Ascending aorta (tissue), 2 donors: ENCODE results near the gene SRP68. TPM values are rescaled to one million over a fixed set of nuclear protein-coding genes. Genes with fewer than 3 reads are reported as not detected.

Source experiments
- DNase-seq, 2 donors: peaks; one replicate each; pipeline ENCODE4 v3.0.0-alpha.2; 2019; ENCODE audit warnings: low spot score in 2 of 2
- H3K27ac ChIP-seq, 2 donors: fragments of 200-600 bp; sonication (generic); one replicate each; pipeline ENCODE4 v1.5.1; 2016 to 2017; ENCODE audit warnings: mild to moderate bottlenecking in 1 of 2
- H3K27me3 ChIP-seq: fragments of 200-600 bp; sonication (generic); one replicate; pipeline ENCODE4 v1.5.1; 2017
- H3K36me3 ChIP-seq, 2 donors: fragments of 200-600 bp; sonication (generic); one replicate each; pipeline ENCODE4 v1.5.1; 2016
- H3K4me1 ChIP-seq, 2 donors: fragments of 200-600 bp; sonication (generic); one replicate each; pipeline ENCODE4 v1.5.1; 2016 to 2017; ENCODE audit warnings: mild to moderate bottlenecking in 1 of 2
- H3K4me3 ChIP-seq, 2 donors: fragments of 200-600 bp; sonication (generic); one replicate each; pipeline ENCODE4 v1.5.1; 2016 to 2017; ENCODE audit warnings: mild to moderate bottlenecking in 1 of 2
- H3K9me3 ChIP-seq, 2 donors: fragments of 200-600 bp; sonication (generic); one replicate each; pipeline ENCODE4 v1.5.1; 2016
- intact Hi-C: fragments of 100-400 bp; cut with DNase I; formaldehyde crosslinking; loops from one replicate; pipeline ENCODE4 v1.15.1; 2023
- total RNA-seq: library from RNA; depleted of rRNA; stranded (reverse); fragments of >200 nt; gene quantifications from one replicate; pipeline ENCODE4 v1.1.0, GENCODE V29; 2016
- TF ChIP-seq, protein P1 (sequence below), 3 experiments: fragments of 200-600 bp in 2 of 3; fragments of 450-650 bp in 1 of 3; sonication (generic) in 2 of 3; IDR thresholded peaks; one replicate each; pipeline ENCODE4 v1.5.1; 2016 to 2019; ENCODE audit warnings: antibody characterized with exemption in 3 of 3, mild to moderate bottlenecking in 1 of 3, moderate library complexity in 1 of 3

Gene SRP68
- total RNA-seq, 1 donor from 2014 or later: 15.6 TPM

DNA sequence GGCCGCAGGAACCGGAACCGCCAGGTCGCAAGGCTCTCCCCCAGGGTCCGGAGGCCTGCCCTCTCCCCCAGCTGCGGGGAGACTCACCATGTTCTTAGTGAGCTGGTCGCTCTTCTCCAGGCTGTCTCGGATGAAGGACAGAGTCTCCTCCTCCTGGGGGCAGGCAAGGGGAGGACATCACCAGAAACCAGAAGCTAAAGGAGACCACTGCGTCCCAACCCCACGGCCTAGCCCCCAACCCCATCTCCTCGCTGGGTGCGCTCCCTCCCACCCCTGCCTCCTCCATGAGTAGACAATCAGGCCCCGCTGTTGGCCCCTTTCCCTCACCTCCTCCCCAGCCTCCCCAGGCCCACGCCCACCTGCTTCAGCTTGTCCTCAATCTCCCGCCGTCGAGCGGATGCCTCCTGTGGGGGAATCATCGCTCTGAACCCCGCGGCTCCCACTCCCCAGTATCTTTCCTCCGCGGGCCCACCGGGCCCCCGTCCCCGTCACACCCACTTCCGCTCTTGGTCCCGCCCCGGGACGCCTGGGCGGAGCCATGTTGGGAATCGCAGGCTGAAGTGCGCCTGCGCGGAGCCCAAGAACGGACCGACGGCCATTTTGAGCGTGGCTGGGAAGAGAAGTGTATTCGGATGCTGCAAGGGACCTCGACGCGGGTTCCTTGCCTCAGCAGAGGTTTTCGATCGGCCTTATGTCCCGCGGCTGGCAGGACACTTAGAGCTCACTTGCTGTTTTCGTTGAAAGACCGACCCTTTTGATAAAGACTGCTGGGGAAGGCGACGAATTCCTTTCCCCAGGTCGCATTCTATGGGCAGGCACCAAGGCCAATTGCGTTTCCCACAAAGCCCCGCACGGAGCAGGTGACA is 31.2 kb upstream of the SRP68 start, which contains the start of gene EXOC7:
EXOC7 (minus strand) TSS at position 514 of the 866 bp plus-strand sequence; CDS start at position 419, 95 bp downstream.
- peak; percentile 60 to 94 for DNase-seq
- TF ChIP-seq, protein P1, sequence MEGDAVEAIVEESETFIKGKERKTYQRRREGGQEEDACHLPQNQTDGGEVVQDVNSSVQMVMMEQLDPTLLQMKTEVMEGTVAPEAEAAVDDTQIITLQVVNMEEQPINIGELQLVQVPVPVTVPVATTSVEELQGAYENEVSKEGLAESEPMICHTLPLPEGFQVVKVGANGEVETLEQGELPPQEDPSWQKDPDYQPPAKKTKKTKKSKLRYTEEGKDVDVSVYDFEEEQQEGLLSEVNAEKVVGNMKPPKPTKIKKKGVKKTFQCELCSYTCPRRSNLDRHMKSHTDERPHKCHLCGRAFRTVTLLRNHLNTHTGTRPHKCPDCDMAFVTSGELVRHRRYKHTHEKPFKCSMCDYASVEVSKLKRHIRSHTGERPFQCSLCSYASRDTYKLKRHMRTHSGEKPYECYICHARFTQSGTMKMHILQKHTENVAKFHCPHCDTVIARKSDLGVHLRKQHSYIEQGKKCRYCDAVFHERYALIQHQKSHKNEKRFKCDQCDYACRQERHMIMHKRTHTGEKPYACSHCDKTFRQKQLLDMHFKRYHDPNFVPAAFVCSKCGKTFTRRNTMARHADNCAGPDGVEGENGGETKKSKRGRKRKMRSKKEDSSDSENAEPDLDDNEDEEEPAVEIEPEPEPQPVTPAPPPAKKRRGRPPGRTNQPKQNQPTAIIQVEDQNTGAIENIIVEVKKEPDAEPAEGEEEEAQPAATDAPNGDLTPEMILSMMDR (IDR thresholded peaks at IDR 0.05): peak in 1 of 3 experiments; percentile 15
- peak within 1 kb of the TSS; percentile 57 to 87 for H3K4me3 ChIP-seq
- H3K27me3 ChIP-seq: no peaks in the 10 kb centered on the region
- peak within 1 kb of the TSS; percentile 76 for H3K27ac ChIP-seq
- intact Hi-C loops: loop anchor here (2.0 kb wide), 1 partner anchor 31 kb away; the partner anchor contains the start of gene SRP68
- peaks cover 5 to 8% of the 10 kb centered on the region in 2 donors for H3K4me1 ChIP-seq
- peaks cover 12 to 21% of the 10 kb centered on the region in 2 donors for H3K36me3 ChIP-seq
- no peaks in the 10 kb centered on the region for H3K9me3 ChIP-seq

DNA sequence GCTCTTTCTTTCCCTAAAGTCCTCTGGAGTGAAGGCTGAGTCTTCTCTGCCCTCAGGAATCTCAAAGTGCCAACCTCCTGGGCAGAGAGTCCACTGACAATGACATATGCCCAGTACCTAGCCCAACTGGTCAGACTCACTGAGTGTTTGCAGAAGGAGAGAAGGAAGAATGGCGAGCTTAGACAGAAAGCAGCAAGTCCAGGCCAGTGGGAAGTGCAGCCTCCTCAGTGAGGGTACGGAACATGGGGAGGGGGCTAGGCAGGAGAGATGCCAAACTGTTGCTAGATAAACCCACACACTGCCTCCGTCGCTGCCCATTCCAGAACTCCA is 30.6 kb upstream of the SRP68 start:
- Histone ChIP-seq H3K36me3 (peaks cover 14 to 26% of the 10 kb centered on the region in 2 donors), H3K9me3 (no peaks in the 10 kb centered on the region), H3K27ac (peak overlapping the region; percentile 76), H3K4me1 (peaks cover 5 to 8% of the 10 kb centered on the region in 2 donors), H3K27me3 (no peaks in the 10 kb centered on the region), H3K4me3 (peak overlapping the region; percentile 57 to 87)
- TF ChIP-seq, protein P1 (IDR thresholded peaks at IDR 0.05): no peak
- no peak for DNase-seq
- intact Hi-C loops: loop anchor here (2.0 kb wide), 1 partner anchor 30 kb away; the partner anchor contains the start of gene SRP68

DNA sequence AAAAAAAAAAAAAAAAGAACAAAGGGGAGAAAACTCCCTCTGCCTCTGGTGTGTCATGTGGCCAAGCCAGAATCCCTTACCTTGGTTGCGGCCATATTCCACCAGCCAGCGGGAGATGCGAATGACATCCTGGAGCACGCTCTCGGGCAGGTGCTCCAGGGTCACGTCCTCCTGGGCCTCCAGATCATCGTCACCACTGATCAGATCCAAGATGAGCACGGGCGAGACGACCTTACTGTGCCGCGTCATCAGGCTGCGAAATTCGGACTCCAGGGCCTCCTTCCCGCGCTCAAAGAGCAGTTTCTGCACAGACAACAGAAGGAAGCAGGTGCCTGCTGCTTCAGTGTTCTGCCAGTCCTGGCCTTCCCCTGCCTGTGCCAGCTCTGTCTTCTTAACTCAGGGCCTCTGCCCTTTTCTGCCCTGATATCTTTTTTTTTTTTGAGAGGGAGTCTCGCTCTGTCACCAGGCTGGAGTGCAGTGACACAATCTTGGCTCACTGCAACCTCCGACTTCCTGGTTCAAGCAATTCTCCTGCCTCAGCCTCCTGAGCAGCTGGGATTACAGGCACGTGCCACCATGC is 25.5 kb upstream of the SRP68 start:
- TF ChIP-seq, protein P1 (IDR thresholded peaks at IDR 0.05): no peak
- Histone ChIP-seq H3K9me3 (no peaks in the 10 kb centered on the region), H3K36me3 (peaks cover 62 to 69% of the 10 kb centered on the region in 2 donors), H3K27me3 (no peaks in the 10 kb centered on the region), H3K4me1 (peaks cover 5 to 8% of the 10 kb centered on the region in 2 donors), H3K27ac (no peak overlapping the region), H3K4me3 (no peak overlapping the region)
- intact Hi-C loops: no loop called here
- no peak for DNase-seq

DNA sequence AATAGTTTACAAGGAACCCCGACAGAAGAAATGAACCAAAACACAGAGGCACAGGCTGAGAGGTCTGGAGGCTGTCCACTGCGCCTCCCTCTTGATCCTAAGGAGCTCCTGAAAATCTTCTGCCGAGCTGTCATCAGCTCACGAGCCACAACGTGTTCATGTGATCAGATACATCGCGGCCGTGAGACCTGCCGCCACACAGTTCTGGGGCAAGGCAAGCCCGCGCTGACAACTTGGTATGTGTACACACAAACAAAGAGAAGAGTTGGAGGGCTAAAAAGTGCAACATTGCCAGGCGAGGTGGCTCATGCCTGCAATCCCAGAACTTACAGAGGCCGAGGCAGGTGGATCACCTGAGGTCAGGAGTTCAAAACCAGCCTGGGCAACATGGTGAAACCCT is 23.6 kb upstream of the SRP68 start:
- Histone ChIP-seq H3K27me3 (no peaks in the 10 kb centered on the region), H3K27ac (no peak overlapping the region), H3K36me3 (peaks cover 76 to 81% of the 10 kb centered on the region in 2 donors), H3K4me1 (no peaks in the 10 kb centered on the region), H3K4me3 (no peak overlapping the region), H3K9me3 (no peaks in the 10 kb centered on the region)
- no peak for DNase-seq
- TF ChIP-seq, protein P1 (IDR thresholded peaks at IDR 0.05): no peak
- intact Hi-C loops: no loop called here

DNA sequence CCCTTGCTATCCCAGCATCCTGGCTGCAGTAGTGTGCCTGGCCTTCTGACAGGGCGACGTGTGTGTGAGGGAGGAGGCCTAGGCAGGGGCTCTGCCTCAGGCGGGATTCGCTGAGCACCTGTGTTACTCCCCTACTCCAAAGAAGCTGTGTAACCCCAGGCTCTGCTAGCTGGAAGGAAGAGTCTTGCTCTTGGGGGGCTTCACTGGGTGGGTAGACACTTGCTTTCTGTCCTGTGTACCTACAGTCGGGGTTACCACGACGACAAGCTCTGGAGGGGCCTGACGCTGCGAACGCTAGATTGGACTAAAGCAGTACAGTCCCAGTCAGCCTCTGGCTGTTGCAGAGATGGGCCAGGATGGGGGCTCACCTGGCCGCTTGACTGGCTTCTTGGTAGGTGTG is 21.7 kb upstream of the SRP68 start:
- TF ChIP-seq, protein P1 (IDR thresholded peaks at IDR 0.05): no peak

More for the DNA sequence above, 21.7 kb upstream of the SRP68 start:
- Histone ChIP-seq H3K9me3 (no peaks in the 10 kb centered on the region), H3K36me3 (peaks cover 84 to 88% of the 10 kb centered on the region in 2 donors), H3K27ac (no peak overlapping the region), H3K4me3 (no peak overlapping the region), H3K27me3 (no peaks in the 10 kb centered on the region), H3K4me1 (no peaks in the 10 kb centered on the region)
- intact Hi-C loops: no loop called here
- no peak for DNase-seq
